Hepatocyte (in vitro differentiated cells): ENCODE measurements around the gene CYP4A22. TPM values are rescaled to one million over a fixed set of nuclear protein-coding genes. Genes with fewer than 3 reads are reported as not detected.
"Not testable (repeated sequence)": the region's sequence is repeated elsewhere in the genome, so short reads cannot be mapped to it uniquely, and the experiment has no call there.

Experiments used
- DNase-seq: peaks from one replicate; pipeline ENCODE4 v3.0.0-alpha.2; 2016; ENCODE audit warnings: low spot score
- H2AFZ ChIP-seq: fragments of 200-600 bp; sonication (generic); 2 replicates; pipeline ENCODE4 v1.6.0; 2016; ENCODE audit warnings: antibody characterized with exemption, mild to moderate bottlenecking
- H3K27ac ChIP-seq: fragments of 200-600 bp; sonication (generic); 2 replicates; pipeline ENCODE4 v1.5.1; 2016; ENCODE audit warnings: mild to moderate bottlenecking
- H3K27me3 ChIP-seq: fragments of 200-600 bp; sonication (generic); 2 replicates; pipeline ENCODE4 v1.6.1; 2016
- H3K36me3 ChIP-seq: fragments of 200-600 bp; sonication (generic); replicated peaks from 2 replicates; pipeline ENCODE4 v1.5.1; 2016; ENCODE audit warnings: low read depth; ENCODE audit not compliant: insufficient read depth
- H3K4me1 ChIP-seq: fragments of 200-600 bp; sonication (generic); 2 replicates; pipeline ENCODE4 v1.5.1; 2016; ENCODE audit warnings: mild to moderate bottlenecking, moderate library complexity; ENCODE audit not compliant: insufficient read depth
- H3K4me2 ChIP-seq: fragments of 200-600 bp; sonication (generic); 2 replicates; pipeline ENCODE4 v1.6.0; 2016
- H3K4me3 ChIP-seq: fragments of 200-600 bp; sonication (generic); 2 replicates; pipeline ENCODE4 v1.5.1; 2016; ENCODE audit warnings: mild to moderate bottlenecking
- H3K79me2 ChIP-seq: fragments of 200-600 bp; sonication (generic); 2 replicates; pipeline ENCODE4 v1.6.0; 2017; ENCODE audit warnings: mild to moderate bottlenecking
- H3K9me2 ChIP-seq: fragments of 200-600 bp; sonication (generic); replicated peaks from 2 replicates; pipeline ENCODE4 v1.6.0; 2017; ENCODE audit warnings: mild to moderate bottlenecking; ENCODE audit not compliant: insufficient read depth
- H3K9me3 ChIP-seq: fragments of 200-600 bp; sonication (generic); 2 replicates; pipeline ENCODE4 v1.5.1; 2016; ENCODE audit warnings: low read depth, mild to moderate bottlenecking
- H4K20me1 ChIP-seq: fragments of 200-600 bp; sonication (generic); 2 replicates; pipeline ENCODE4 v1.6.0; 2016; ENCODE audit warnings: mild to moderate bottlenecking; ENCODE audit not compliant: insufficient read depth, poor library complexity, severe bottlenecking
- CTCF ChIP-seq: fragments of 200-600 bp; sonication (generic); IDR thresholded peaks from 2 replicates; pipeline ENCODE4 v1.5.1; 2016; ENCODE audit warnings: antibody characterized with exemption, mild to moderate bottlenecking; ENCODE audit not compliant: poor library complexity
- EZH2 ChIP-seq: fragments of 200-600 bp; sonication (generic); IDR thresholded peaks from 2 replicates; pipeline ENCODE4 v1.6.1; 2016; ENCODE audit warnings: antibody characterized with exemption, mild to moderate bottlenecking, borderline replicate concordance
- EZH2phosphoT487 ChIP-seq: fragments of 200-600 bp; sonication (generic); IDR thresholded peaks from one replicate; pipeline ENCODE4 v1.6.1; 2018; ENCODE audit warnings: antibody characterized with exemption, mild to moderate bottlenecking, low read depth, moderate library complexity; ENCODE audit not compliant: unreplicated experiment, severe bottlenecking
- WGBS: methylation state at CpG from one replicate; pipeline ENCODE4 v1.1.6; 2016; ENCODE audit warnings: low lambda C conversion rate; ENCODE audit errors: missing lambda C conversion rate; 5-methylcytosine and 5-hydroxymethylcytosine counted together
- polyA plus RNA-seq: library from polyadenylated mRNA; unstranded; fragments of >200 nt; fragmentation: Nextera tagmentation; extraction: Ambion mirVana; gene quantifications from 2 replicates; pipeline ENCODE4 v1.2.1, GENCODE V29; 2016
- total RNA-seq: library from RNA; depleted of rRNA; stranded (reverse); fragments of >200 nt; gene quantifications from 2 replicates; pipeline ENCODE4 v1.2.3, GENCODE V29; 2014

Gene CYP4A22
- total and polyA plus RNA-seq, 2 experiments from 2014 or later, result 0.83 to 7.3 TPM

GRCh38 chr1:47128221-47128620 is 9.0 kb upstream of the CYP4A22 start:
- no peaks in the 10 kb centered on the region for H3K4me1 ChIP-seq
- no peaks in the 10 kb centered on the region for H4K20me1 ChIP-seq
- H3K27ac ChIP-seq, result no peak overlapping the region
- H2AFZ ChIP-seq, result no peak overlapping the region
- H3K36me3 ChIP-seq, result no peaks in the 10 kb centered on the region
- no peaks in the 10 kb centered on the region for H3K9me2 ChIP-seq
- 90% methylated on average over 1 of the region's 1 CpG for whole genome bisulfite sequencing
- no peak overlapping the region for H3K4me3 ChIP-seq
- TF ChIP-seq EZH2, result no peak
- TF ChIP-seq CTCF, result no peak
- TF ChIP-seq EZH2phosphoT487, result no peak
- no peak overlapping the region for H3K4me2 ChIP-seq
- H3K79me2 ChIP-seq, result no peaks in the 10 kb centered on the region
- DNase-seq, result no peak
- no peaks in the 10 kb centered on the region for H3K27me3 ChIP-seq
- no peaks in the 10 kb centered on the region for H3K9me3 ChIP-seq

- not testable (repeated sequence) for H3K79me2 ChIP-seq, H2AFZ ChIP-seq, H3K9me2 ChIP-seq, H3K27ac ChIP-seq, H3K9me3 ChIP-seq, H3K36me3 ChIP-seq, H3K4me1 ChIP-seq, H3K4me3 ChIP-seq, H4K20me1 ChIP-seq, H3K27me3 ChIP-seq, H3K4me2 ChIP-seq
- peak; percentile 14 for DNase-seq
- WGBS, result 79% methylated on average over 2 of the region's 2 CpGs
Measured at GRCh38 chr1:47128854-47129253, 8.4 kb upstream of the CYP4A22 start.

- not testable (repeated sequence) for H3K9me2 ChIP-seq, H3K4me3 ChIP-seq, H3K79me2 ChIP-seq, H3K9me3 ChIP-seq, H4K20me1 ChIP-seq, H3K4me1 ChIP-seq, H2AFZ ChIP-seq, H3K27me3 ChIP-seq, H3K4me2 ChIP-seq, H3K36me3 ChIP-seq, DNase-seq, H3K27ac ChIP-seq
- 81% methylated on average over 8 of the region's 8 CpGs for WGBS
Measured at GRCh38 chr1:47129489-47130230, 7.6 kb upstream of the CYP4A22 start.

- not testable (repeated sequence) for H3K36me3 ChIP-seq, H3K27ac ChIP-seq, H3K27me3 ChIP-seq, DNase-seq, H3K4me2 ChIP-seq, H2AFZ ChIP-seq, H3K9me2 ChIP-seq, H3K79me2 ChIP-seq, H3K4me3 ChIP-seq, H3K4me1 ChIP-seq, H3K9me3 ChIP-seq, H4K20me1 ChIP-seq
- 96% methylated on average over 3 of the region's 3 CpGs for WGBS
Measured at GRCh38 chr1:47132665-47133064, 4.6 kb upstream of the CYP4A22 start.

GRCh38 chr1:47137925-47138615 is 829 bp downstream of the CYP4A22 start:
- no peaks in the 10 kb centered on the region for H4K20me1 ChIP-seq
- no peak for DNase-seq
- H3K9me3 ChIP-seq, result no peaks in the 10 kb centered on the region
- no peak overlapping the region for H3K4me2 ChIP-seq
- H3K4me3 ChIP-seq, result no peak overlapping the region
- 80% methylated on average over 5 of the region's 5 CpGs for WGBS
- H3K27me3 ChIP-seq, result no peaks in the 10 kb centered on the region
- TF ChIP-seq CTCF (no peak), EZH2phosphoT487 (no peak), EZH2 (no peak)
- no peak overlapping the region for H3K27ac ChIP-seq
- no peak overlapping the region for H2AFZ ChIP-seq
- H3K9me2 ChIP-seq, result no peaks in the 10 kb centered on the region
- H3K79me2 ChIP-seq, result no peaks in the 10 kb centered on the region
- H3K36me3 ChIP-seq, result no peaks in the 10 kb centered on the region
- H3K4me1 ChIP-seq, result no peaks in the 10 kb centered on the region

- H4K20me1 ChIP-seq, H3K4me1 ChIP-seq, H3K79me2 ChIP-seq, DNase-seq, H3K9me3 ChIP-seq, H3K4me3 ChIP-seq, H3K27me3 ChIP-seq, H3K36me3 ChIP-seq, H3K27ac ChIP-seq, H3K9me2 ChIP-seq, H2AFZ ChIP-seq, H3K4me2 ChIP-seq: not testable (repeated sequence)
- 74% methylated on average over 3 of the region's 3 CpGs for WGBS
Measured at GRCh38 chr1:47140358-47140757, 3.1 kb downstream of the CYP4A22 start.
